ENCODE results near the gene CNIH3.

DNA sequence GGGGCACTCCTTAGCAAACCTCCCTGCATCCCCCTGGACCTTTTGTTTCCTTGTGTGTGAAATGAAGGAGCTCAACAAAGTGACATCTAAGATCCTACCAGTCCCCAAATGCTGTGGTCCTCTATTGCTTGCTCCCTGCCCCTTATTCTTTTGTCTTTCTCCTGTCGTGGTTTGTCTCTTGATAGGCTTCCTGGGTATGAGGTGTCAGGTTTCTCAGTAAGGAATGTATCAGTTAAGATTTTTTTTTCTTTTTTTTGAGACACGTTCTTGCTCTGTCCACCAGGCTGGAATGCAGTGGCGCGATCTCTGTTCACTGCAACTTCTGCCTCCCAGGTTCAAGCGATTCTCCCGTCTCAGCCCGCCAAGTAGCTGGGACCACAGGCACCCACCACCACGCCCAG, 16.8 kb downstream of the CNIH3 start:
- TF ChIP-seq POLR2A (IDR thresholded peaks at IDR 0.05): no peak
- TF ChIP-seq, protein P1, sequence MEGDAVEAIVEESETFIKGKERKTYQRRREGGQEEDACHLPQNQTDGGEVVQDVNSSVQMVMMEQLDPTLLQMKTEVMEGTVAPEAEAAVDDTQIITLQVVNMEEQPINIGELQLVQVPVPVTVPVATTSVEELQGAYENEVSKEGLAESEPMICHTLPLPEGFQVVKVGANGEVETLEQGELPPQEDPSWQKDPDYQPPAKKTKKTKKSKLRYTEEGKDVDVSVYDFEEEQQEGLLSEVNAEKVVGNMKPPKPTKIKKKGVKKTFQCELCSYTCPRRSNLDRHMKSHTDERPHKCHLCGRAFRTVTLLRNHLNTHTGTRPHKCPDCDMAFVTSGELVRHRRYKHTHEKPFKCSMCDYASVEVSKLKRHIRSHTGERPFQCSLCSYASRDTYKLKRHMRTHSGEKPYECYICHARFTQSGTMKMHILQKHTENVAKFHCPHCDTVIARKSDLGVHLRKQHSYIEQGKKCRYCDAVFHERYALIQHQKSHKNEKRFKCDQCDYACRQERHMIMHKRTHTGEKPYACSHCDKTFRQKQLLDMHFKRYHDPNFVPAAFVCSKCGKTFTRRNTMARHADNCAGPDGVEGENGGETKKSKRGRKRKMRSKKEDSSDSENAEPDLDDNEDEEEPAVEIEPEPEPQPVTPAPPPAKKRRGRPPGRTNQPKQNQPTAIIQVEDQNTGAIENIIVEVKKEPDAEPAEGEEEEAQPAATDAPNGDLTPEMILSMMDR (IDR thresholded peaks at IDR 0.05): no peak

Data from breast epithelium (tissue), 3 donors.